Fibroblast of villous mesenchyme (primary cell): ENCODE measurements around the gene PRRG3. TPM values are rescaled to one million over a fixed set of nuclear protein-coding genes. Genes with fewer than 3 reads are reported as not detected.

Experiments
- DNase-seq: peaks from one replicate; pipeline ENCODE4 v3.0.0-alpha.2; 2010; ENCODE audit warnings: low read depth
- H3K4me3 ChIP-seq: 2 replicates; pipeline ENCODE4 v1.5.1; 2011; ENCODE audit warnings: low read depth, mild to moderate bottlenecking, low read length
- total RNA-seq: library from RNA; depleted of rRNA; stranded (reverse); fragments of >200 nt; gene quantifications from 2 replicates; pipeline ENCODE4 v1.2.3, GENCODE V29; 2012
- TF ChIP-seq, protein P1 (sequence below): IDR thresholded peaks from 2 replicates; pipeline ENCODE4 v1.5.1; 2012; ENCODE audit warnings: low read depth, mild to moderate bottlenecking, low read length; ENCODE audit not compliant: insufficient read depth

PRRG3 gene
- total RNA-seq, 1 donor, result not detected

DNA sequence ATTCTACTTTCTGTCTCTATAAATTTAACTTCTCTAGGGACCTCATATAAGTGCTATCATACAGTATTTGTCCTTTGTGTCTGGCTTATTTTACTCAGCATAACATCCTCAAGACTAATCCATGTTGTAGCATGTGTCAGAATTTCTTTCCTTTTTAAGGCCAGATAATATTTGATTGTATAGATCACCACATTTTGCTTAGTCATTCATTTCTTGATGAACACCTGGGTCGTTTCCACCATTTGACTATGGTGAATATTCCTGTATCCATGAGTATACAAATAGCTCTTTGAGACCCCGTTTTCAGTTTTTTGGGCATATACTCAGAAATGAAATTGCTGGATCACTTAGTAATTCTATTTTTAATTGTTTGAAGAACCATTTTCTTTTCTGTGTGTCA is 51.2 kb downstream of the PRRG3 start:
- H3K4me3 ChIP-seq, result no peak overlapping the region
- DNase-seq, result no peak
- TF ChIP-seq, protein P1, sequence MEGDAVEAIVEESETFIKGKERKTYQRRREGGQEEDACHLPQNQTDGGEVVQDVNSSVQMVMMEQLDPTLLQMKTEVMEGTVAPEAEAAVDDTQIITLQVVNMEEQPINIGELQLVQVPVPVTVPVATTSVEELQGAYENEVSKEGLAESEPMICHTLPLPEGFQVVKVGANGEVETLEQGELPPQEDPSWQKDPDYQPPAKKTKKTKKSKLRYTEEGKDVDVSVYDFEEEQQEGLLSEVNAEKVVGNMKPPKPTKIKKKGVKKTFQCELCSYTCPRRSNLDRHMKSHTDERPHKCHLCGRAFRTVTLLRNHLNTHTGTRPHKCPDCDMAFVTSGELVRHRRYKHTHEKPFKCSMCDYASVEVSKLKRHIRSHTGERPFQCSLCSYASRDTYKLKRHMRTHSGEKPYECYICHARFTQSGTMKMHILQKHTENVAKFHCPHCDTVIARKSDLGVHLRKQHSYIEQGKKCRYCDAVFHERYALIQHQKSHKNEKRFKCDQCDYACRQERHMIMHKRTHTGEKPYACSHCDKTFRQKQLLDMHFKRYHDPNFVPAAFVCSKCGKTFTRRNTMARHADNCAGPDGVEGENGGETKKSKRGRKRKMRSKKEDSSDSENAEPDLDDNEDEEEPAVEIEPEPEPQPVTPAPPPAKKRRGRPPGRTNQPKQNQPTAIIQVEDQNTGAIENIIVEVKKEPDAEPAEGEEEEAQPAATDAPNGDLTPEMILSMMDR, result no peak

- no peak for DNase-seq
- TF ChIP-seq, protein P1, result no peak
- H3K4me3 ChIP-seq, result no peak overlapping the region
Observed at GRCh38 chrX:151750511-151750910, 55.3 kb downstream of the PRRG3 start.

- TF ChIP-seq, protein P1, result no peak
- no peak overlapping the region for H3K4me3 ChIP-seq
- DNase-seq, result no peak
Observed at GRCh38 chrX:151752847-151753246, 57.6 kb downstream of the PRRG3 start.

GRCh38 chrX:151753313-151754046 is 58.2 kb downstream of the PRRG3 start:
- no peak overlapping the region for H3K4me3 ChIP-seq
- DNase-seq, result peak; percentile 47
- TF ChIP-seq, protein P1, result peak; percentile 65

GRCh38 chrX:151754047-151754429 is 58.8 kb downstream of the PRRG3 start:
- H3K4me3 ChIP-seq, result no peak overlapping the region
- TF ChIP-seq, protein P1, result no peak
- peak; percentile 19 for DNase-seq

DNA sequence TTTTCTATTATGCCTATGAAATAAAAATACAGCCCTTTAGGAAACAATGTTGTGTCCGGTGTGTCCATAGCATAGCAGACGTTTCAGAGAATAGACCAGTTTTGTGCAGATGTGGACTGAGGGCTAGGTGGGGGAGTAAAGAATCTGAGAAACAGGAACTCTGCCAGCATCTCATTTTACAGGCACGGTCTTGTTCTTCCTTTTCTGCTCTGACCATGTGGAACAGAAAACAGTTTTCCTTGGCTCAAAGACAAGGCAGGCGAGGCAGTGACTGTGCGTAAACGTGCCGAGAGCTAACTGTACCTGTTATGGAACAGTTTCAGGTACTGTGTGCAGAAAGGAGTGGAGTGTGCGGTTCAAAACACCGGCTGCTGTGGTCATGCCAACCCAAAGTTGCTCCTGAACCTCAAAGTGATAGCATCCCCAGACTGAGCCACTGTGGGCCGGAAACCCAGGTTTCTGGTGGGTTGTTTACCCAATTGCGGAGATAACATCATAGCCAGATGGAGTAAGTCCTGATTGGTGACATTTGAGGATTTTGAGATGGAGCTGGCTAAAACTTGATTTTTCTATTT is 59.5 kb downstream of the PRRG3 start:
- H3K4me3 ChIP-seq, result no peak overlapping the region
- TF ChIP-seq, protein P1, result no peak
- peak; percentile 4 for DNase-seq

Other genes starting within 250 kb of the PRRG3 start
- not detected in 2 replicates for gene PASD1, start 131.8 kb upstream of the PRRG3 start, total RNA-seq
- not detected in 2 replicates for gene FATE1, start 20.6 kb downstream of the PRRG3 start, total RNA-seq
- gene CNGA2, start 39.3 kb downstream of the PRRG3 start, total RNA-seq, result not detected in 2 replicates
- not detected in 2 replicates for gene MAGEA4, start 217.4 kb downstream of the PRRG3 start, total RNA-seq